NOMO-1 treated with dmso at 0.1 percent for 144 hours (cell line): ENCODE measurements around the gene RNF217.

ENCODE experiments used
- DNase-seq: peaks from one replicate; lab custom pipeline; 2025; ENCODE audit not compliant: unreplicated experiment; lab: John Stamatoyannopoulos, UW

The RNF217 gene

GRCh38 chr6:125095580-125096301, 133.5 kb downstream of the RNF217 start:
- DNase-seq, result no peak

GRCh38 chr6:125097186-125097585, 134.9 kb downstream of the RNF217 start:
- no peak for DNase-seq

GRCh38 chr6:125098253-125098652, 136.0 kb downstream of the RNF217 start:
- no peak for DNase-seq

GRCh38 chr6:125099211-125100073, 137.2 kb downstream of the RNF217 start:
- peak; percentile 29 for DNase-seq

GRCh38 chr6:125100074-125100652, 137.9 kb downstream of the RNF217 start:
- no peak for DNase-seq

GRCh38 chr6:125101128-125101527, 138.9 kb downstream of the RNF217 start:
- DNase-seq, result no peak

- no peak for DNase-seq
These were observed 139.4 kb downstream of the RNF217 start for GRCh38 chr6:125101631-125102030.

GRCh38 chr6:125102411-125102810, 140.2 kb downstream of the RNF217 start:
- no peak for DNase-seq

- DNase-seq, result no peak
These were observed 140.7 kb downstream of the RNF217 start for GRCh38 chr6:125102891-125103290.

- DNase-seq, result no peak
These were observed 142.2 kb downstream of the RNF217 start for GRCh38 chr6:125104425-125104824.

- DNase-seq, result no peak
These were observed 144.8 kb downstream of the RNF217 start for GRCh38 chr6:125107048-125107447.

GRCh38 chr6:125107896-125108295, 145.7 kb downstream of the RNF217 start:
- DNase-seq, result no peak

GRCh38 chr6:125110056-125110455, 147.8 kb downstream of the RNF217 start:
- DNase-seq, result no peak

- no peak for DNase-seq
These were observed 149.2 kb downstream of the RNF217 start for GRCh38 chr6:125111219-125111983.

GRCh38 chr6:125112934-125113333, 150.7 kb downstream of the RNF217 start:
- no peak for DNase-seq

GRCh38 chr6:125114248-125114858, 152.1 kb downstream of the RNF217 start:
- no peak for DNase-seq

GRCh38 chr6:125116170-125116569, 153.9 kb downstream of the RNF217 start:
- no peak for DNase-seq

- DNase-seq, result no peak
These were observed 154.5 kb downstream of the RNF217 start for GRCh38 chr6:125116710-125117109.

GRCh38 chr6:125117818-125118217, 155.6 kb downstream of the RNF217 start:
- DNase-seq, result no peak

GRCh38 chr6:125120054-125120590, 157.9 kb downstream of the RNF217 start:
- DNase-seq, result no peak
